H1 (cell line): ENCODE results near the gene SUOX. TPM values are rescaled to one million over a fixed set of nuclear protein-coding genes. Genes with fewer than 3 reads are reported as not detected.

ENCODE experiments used
- BCL11A ChIP-seq, 2 experiments: IDR thresholded peaks; one replicate each; pipeline ENCODE4 v1.6.1; 2011; ENCODE audit warnings: low read depth in 2 of 2, low read length in 2 of 2, mild to moderate bottlenecking in 2 of 2
- MAFK ChIP-seq: IDR thresholded peaks from 2 replicates; pipeline ENCODE4 v1.6.1; 2012; ENCODE audit warnings: low read depth, mild to moderate bottlenecking, improper control_type of control experiment, low read length
- SIX5 ChIP-seq: IDR thresholded peaks from 2 replicates; pipeline ENCODE4 v1.6.1; 2011; ENCODE audit warnings: mild to moderate bottlenecking, low read depth, low read length
- SP4 ChIP-seq: IDR thresholded peaks from 2 replicates; pipeline ENCODE4 v1.6.1; 2012; ENCODE audit warnings: low read length, inconsistent platforms
- polyA plus RNA-seq, 7 experiments: library from polyadenylated mRNA; depleted of rRNA in 3 of 7; stranded (reverse) in 5 of 7; unstranded in 2 of 7; fragments of >200 nt in 5 of 7; fragments of 200-250 nt in 2 of 7; gene quantifications; 1 replicate in 5 of 7; 2 replicates in 1 of 7; 4 replicates in 1 of 7; pipeline versions ENCODE4 v1.2.1 to v1.2.3, GENCODE V29; 2011 to 2013; ENCODE audit warnings: missing spikeins in 2 of 7, mixed read lengths in 2 of 7
- total RNA-seq: library from RNA; stranded (reverse); fragmentation: NEBNext Ultra II Directional; extraction: Animal tissue kit (Norgen Biotek cat#: 25700); gene quantifications from 2 replicates; pipeline ENCODE4 v1.2.1, GENCODE V29; 2021
- TF ChIP-seq, protein P1 (sequence below): fragments of 300-600 bp; sonication (generic); IDR thresholded peaks from 2 replicates; pipeline ENCODE4 v1.7.1; 2012; ENCODE audit warnings: low read length, moderate library complexity, mild to moderate bottlenecking, inconsistent platforms; ENCODE audit not compliant: insufficient replicate concordance

SUOX gene
- total and polyA plus RNA-seq, 2 of the 8 experiments (the other 6 are each of a cell fraction or from before 2014, with no cell fraction given) = 22.5 to 31.3 TPM

GRCh38 chr12:56037161-56037560, 40.1 kb downstream of the SUOX start (continued):
- TF ChIP-seq, protein P1, sequence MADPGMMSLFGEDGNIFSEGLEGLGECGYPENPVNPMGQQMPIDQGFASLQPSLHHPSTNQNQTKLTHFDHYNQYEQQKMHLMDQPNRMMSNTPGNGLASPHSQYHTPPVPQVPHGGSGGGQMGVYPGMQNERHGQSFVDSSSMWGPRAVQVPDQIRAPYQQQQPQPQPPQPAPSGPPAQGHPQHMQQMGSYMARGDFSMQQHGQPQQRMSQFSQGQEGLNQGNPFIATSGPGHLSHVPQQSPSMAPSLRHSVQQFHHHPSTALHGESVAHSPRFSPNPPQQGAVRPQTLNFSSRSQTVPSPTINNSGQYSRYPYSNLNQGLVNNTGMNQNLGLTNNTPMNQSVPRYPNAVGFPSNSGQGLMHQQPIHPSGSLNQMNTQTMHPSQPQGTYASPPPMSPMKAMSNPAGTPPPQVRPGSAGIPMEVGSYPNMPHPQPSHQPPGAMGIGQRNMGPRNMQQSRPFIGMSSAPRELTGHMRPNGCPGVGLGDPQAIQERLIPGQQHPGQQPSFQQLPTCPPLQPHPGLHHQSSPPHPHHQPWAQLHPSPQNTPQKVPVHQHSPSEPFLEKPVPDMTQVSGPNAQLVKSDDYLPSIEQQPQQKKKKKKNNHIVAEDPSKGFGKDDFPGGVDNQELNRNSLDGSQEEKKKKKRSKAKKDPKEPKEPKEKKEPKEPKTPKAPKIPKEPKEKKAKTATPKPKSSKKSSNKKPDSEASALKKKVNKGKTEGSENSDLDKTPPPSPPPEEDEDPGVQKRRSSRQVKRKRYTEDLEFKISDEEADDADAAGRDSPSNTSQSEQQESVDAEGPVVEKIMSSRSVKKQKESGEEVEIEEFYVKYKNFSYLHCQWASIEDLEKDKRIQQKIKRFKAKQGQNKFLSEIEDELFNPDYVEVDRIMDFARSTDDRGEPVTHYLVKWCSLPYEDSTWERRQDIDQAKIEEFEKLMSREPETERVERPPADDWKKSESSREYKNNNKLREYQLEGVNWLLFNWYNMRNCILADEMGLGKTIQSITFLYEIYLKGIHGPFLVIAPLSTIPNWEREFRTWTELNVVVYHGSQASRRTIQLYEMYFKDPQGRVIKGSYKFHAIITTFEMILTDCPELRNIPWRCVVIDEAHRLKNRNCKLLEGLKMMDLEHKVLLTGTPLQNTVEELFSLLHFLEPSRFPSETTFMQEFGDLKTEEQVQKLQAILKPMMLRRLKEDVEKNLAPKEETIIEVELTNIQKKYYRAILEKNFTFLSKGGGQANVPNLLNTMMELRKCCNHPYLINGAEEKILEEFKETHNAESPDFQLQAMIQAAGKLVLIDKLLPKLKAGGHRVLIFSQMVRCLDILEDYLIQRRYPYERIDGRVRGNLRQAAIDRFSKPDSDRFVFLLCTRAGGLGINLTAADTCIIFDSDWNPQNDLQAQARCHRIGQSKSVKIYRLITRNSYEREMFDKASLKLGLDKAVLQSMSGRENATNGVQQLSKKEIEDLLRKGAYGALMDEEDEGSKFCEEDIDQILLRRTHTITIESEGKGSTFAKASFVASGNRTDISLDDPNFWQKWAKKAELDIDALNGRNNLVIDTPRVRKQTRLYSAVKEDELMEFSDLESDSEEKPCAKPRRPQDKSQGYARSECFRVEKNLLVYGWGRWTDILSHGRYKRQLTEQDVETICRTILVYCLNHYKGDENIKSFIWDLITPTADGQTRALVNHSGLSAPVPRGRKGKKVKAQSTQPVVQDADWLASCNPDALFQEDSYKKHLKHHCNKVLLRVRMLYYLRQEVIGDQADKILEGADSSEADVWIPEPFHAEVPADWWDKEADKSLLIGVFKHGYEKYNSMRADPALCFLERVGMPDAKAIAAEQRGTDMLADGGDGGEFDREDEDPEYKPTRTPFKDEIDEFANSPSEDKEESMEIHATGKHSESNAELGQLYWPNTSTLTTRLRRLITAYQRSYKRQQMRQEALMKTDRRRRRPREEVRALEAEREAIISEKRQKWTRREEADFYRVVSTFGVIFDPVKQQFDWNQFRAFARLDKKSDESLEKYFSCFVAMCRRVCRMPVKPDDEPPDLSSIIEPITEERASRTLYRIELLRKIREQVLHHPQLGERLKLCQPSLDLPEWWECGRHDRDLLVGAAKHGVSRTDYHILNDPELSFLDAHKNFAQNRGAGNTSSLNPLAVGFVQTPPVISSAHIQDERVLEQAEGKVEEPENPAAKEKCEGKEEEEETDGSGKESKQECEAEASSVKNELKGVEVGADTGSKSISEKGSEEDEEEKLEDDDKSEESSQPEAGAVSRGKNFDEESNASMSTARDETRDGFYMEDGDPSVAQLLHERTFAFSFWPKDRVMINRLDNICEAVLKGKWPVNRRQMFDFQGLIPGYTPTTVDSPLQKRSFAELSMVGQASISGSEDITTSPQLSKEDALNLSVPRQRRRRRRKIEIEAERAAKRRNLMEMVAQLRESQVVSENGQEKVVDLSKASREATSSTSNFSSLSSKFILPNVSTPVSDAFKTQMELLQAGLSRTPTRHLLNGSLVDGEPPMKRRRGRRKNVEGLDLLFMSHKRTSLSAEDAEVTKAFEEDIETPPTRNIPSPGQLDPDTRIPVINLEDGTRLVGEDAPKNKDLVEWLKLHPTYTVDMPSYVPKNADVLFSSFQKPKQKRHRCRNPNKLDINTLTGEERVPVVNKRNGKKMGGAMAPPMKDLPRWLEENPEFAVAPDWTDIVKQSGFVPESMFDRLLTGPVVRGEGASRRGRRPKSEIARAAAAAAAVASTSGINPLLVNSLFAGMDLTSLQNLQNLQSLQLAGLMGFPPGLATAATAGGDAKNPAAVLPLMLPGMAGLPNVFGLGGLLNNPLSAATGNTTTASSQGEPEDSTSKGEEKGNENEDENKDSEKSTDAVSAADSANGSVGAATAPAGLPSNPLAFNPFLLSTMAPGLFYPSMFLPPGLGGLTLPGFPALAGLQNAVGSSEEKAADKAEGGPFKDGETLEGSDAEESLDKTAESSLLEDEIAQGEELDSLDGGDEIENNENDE = no peak
- TF ChIP-seq BCL11A (IDR thresholded peaks at IDR 0.05; ENCODE audit: low read depth in 2 of 2, low read length in 2 of 2) (no peak), SP4 (no peak), MAFK (no peak), SIX5 (no peak)
